ENCODE measurements around the gene LGI2.

- no peak for TF ChIP-seq CTCF (conservative IDR thresholded peaks at IDR 0.05; ENCODE audit: low read depth, low read length)
- TF ChIP-seq EZH2 (IDR thresholded peaks at IDR 0.05; ENCODE audit: borderline replicate concordance, low read depth, low read length, poor library complexity, severe bottlenecking): no peak
Observed at GRCh38 chr4:25000639-25001038, 30.1 kb downstream of the LGI2 start.

Data from A673 (cell line).